T47D (cell line): ENCODE results near the gene NNMT.

Experiments
- DNase-seq, 2 experiments: peaks; one replicate each; pipeline versions ENCODE4 v3.0.0 to v3.0.0-alpha.2; 2011 to 2012; ENCODE audit warnings: low read depth in 1 of 2, low spot score in 1 of 2
- JUND ChIP-seq: IDR thresholded peaks from 2 replicates; pipeline ENCODE4 v1.6.1; 2012; ENCODE audit warnings: low read depth
- in situ Hi-C: cut with HindIII; loops from 2 replicates; pipeline ENCODE4 v1.10.0; 2016; ENCODE audit warnings: low sequenced_read_pairs, low pct_unique_long_range_greater_than_20kb

NNMT gene

DNA sequence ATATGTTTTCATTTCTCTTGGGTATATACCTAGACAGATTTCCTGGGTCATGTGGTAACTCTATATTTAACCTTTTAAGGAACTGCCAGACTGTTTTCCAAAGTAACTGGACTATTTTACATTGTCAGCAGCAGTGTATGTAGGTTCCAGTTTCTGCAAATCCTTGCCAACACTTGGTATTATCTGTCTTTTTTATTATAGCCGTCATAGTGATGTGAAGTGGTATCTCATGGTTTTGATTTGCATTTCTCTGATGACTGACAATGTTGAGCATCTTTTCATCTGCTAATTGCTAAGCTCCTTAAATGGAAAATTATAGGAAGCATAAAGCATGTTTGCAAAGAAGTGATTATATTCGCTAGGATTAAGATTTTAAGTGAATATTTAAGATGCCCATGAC lies 13.9 kb downstream of the NNMT start:
- DNase-seq = no peak
- in situ Hi-C loops = no loop called here
- no peak for TF ChIP-seq JUND

- no peak for TF ChIP-seq JUND
- in situ Hi-C loops = no loop called here
- no peak for DNase-seq
Measured at GRCh38 chr11:114311946-114312345, 15.7 kb downstream of the NNMT start.

- in situ Hi-C loops = no loop called here
- no peak for DNase-seq
- no peak for TF ChIP-seq JUND
Measured at GRCh38 chr11:114314096-114314495, 17.9 kb downstream of the NNMT start.

DNA sequence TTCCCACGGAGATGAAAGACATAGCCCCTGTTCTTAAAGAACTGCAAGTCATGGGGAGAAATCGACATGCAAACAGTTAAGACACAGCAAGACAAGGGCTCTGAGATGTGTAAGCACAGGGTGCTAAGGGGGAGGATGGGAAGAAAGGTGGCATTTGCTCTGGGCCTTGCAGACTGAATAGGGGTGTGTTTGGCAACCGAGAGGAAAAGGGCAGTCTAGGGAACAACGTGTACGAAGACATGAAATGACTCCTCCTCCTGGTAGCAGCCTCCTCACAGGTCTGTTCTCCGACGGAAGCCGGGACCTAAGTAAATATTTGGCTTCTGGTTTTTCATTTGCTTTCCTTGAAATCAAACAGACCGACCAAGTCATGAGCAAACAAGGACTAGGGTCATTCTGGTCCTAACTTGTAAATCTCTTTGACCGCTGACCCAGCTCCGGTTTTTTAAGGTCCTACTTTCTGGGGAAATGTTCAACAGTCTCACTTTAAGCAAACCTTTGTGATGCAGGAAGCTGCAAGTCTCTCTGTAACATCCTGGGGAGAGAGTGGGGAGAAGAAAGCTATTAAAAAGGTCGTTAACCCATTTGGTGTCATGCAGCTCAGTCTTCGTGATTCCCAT lies 19.7 kb downstream of the NNMT start:
- TF ChIP-seq JUND = no peak
- in situ Hi-C loops = no loop called here
- peak in 1 of 2 experiments; percentile 80 for DNase-seq

DNA sequence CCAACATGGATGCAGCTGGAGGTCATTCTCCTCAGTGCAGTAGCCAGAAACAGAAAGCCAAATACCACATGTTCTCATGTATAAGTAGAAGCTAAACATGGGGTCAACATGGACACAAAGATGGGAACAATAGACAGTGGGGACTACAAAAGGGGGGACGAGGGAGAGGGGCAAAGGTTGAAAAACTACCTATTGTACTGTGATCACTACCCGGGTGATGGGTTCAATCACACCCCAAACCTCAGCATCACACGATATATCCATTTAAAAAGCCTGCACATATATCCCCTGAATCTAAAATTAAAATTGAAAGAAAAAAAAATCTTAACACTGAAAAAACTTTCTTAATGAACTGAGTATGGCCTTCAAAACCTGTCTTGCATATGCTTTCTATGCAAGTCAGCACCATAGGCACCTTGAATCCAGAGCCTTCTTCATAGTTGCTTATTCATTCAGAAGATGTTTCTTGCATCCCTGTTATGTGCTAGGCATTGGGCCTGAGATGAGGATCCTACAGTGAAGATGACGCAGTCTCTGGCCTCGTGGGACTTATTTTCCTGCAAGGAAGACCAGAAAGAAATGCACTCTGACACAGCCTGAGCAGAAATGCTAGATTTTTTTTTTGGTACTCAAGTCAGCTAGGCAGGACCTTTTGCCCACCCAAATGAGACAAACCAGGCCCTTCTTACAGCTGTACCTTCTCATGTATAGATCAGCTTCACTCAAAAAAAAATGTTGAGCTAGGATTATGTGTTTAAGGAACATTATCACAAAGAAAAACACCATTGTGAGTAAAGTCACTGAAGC lies 21.0 kb downstream of the NNMT start:
- DNase-seq = no peak
- in situ Hi-C loops = no loop called here
- no peak for TF ChIP-seq JUND

- in situ Hi-C loops = no loop called here
- TF ChIP-seq JUND = no peak
- DNase-seq = peak; percentile 36 to 75
Measured at GRCh38 chr11:114317787-114318137, 21.6 kb downstream of the NNMT start.

DNA sequence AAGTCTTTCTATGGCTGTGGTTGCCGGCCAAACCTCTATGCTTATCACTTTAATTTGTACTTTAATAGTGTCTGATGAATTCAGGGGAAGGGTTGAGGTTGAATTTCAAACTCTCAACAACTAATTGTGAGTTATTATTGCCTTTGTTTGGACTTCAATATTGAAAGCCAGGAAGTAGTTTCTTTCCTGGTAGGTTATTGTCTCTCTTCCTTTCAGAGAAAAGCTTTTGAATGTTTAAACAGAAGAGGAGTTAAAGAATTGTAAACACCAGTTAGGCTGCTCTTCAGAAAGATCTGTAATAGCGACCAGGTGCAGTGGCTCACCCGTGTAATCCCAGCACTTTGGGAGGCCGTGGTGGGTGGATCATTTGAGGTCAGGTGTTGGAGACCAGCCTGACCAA lies 22.2 kb downstream of the NNMT start:
- TF ChIP-seq JUND = no peak
- no peak for DNase-seq
- in situ Hi-C loops = no loop called here

DNA sequence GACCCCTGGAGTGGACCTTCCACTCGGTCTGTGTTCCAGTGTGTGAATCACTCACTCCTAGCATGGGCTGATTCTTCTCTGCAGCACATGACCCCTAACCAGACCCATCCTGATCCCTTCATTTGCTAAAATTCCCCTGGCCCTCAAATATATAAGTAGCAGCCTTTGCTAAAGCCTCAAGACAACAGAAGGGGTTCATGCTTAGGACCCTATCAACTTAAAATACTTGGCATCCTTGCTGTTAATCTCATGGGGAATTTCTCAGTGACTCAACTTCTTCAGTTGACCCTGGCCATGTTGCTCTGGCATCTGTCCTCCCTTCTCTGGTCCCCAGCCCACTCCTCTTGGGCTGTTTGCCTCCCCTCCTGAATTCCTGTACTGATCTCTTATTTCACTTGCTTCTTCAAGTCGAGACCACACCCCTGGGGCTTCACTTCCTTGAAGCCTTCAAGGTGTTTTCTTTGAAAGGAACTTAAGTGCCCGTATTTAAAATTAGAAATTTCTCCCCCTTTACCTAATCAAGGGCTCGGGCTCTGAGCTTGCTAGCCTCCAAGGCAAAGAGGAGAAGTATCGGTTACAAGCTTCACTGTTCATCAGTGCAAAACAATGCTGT lies 23.6 kb downstream of the NNMT start:
- in situ Hi-C loops = no loop called here
- TF ChIP-seq JUND = no peak
- no peak for DNase-seq

DNA sequence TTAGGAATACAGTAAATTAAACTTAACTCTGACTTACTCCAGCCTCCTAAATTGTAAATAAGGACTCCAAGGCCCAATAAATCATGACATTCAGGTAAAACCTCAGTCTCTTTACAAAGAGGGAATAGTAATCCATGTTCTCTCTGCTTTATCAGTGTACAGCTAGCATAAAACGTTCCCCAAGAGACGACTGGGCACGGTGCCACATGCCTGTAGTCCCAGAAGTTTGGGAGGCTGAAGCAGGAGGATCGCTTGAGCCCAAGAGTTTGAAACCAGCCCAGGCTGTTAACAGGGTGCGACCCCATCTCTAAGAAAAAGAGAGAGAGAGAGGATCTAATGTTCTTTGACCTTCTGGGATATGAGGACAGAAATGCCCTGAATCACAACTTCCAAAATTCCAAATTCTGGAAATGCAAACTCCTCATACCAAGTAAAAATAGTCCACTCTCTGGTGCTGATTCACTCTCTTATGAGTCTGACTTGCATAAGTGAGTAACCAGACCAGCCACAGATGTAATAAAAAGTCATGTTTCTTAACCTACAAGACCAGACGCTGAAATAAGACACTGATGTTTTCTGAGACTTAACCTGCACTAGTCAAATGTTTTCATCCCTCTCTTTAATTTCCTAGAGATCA lies 25.5 kb downstream of the NNMT start:
- DNase-seq = no peak
- in situ Hi-C loops = no loop called here
- no peak for TF ChIP-seq JUND

DNA sequence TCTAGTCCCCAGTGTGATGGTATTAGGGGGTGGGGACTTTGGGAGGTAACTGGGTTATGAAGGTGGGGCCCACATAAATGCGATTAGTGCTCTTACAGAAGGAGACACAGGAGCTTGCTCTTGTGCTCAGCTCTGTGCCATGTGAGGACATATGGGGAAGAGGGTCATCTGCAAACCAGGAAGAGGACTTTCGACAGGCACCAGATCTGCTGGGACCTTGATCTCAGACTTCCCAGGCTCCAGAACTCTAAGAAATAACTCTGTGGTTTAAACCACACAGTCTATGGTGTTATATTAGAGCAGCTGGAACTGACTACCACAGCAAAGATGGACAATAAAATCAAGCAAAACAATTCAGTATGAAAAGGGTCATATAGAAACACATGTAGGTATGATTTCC lies 26.7 kb downstream of the NNMT start:
- DNase-seq = no peak
- TF ChIP-seq JUND = no peak
- in situ Hi-C loops = no loop called here

- no peak for DNase-seq
- in situ Hi-C loops = no loop called here
- TF ChIP-seq JUND = no peak
Measured at GRCh38 chr11:114326151-114326550, 30.0 kb downstream of the NNMT start.

GRCh38 chr11:114326776-114327175 lies 30.6 kb downstream of the NNMT start:
- TF ChIP-seq JUND = no peak
- DNase-seq = no peak
- in situ Hi-C loops = no loop called here

DNA sequence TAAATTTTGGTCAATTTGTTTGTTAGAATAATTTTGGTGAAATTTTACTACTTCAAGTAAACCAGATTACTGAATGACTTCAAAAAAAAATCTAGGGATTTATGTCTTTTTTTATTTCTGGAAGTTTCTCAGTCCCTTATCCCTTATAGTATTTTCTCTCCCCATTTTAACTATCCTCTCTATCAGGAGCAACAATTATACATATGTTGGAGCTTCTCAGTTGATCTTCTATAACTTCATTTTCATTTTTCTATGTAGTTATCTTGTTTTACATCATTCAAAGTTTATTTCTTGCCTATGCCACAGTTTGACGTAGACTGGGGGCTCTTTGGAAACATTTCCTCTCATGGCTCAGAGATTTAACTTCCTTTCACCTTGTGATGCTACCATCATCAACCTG lies 34.2 kb downstream of the NNMT start:
- in situ Hi-C loops = no loop called here
- TF ChIP-seq JUND = no peak
- no peak for DNase-seq
